GM18870 (cell line): Measurements from ENCODE around the gene CAMK2D.
"Not testable (repeated sequence)": the region's sequence is repeated elsewhere in the genome, so short reads cannot be mapped to it uniquely, and the experiment has no call there.

ENCODE experiments used
- ATAC-seq: cut with Tn5 transposase; IDR thresholded peaks from one replicate; pipeline ENCODE4 v1.9.1; 2021; ENCODE audit warnings: moderate library complexity; ENCODE audit not compliant: unreplicated experiment

The CAMK2D gene

GRCh38 chr4:113763923-113764322, 2.4 kb upstream of the CAMK2D start:
- not testable (repeated sequence) for ATAC-seq

DNA sequence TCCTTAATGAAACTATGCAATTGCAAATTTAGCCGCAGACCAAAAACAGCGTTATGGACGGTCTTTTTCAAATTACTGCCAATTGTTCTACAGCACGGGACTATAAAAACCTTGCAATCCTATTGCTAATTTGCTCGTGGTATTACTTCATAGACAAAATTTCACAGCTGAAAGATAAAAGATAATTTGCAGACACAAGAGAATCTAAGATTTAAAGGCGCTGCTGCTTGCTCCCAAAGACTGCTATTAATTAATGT, 1.4 kb upstream of the CAMK2D start:
- ATAC-seq: no peak

GRCh38 chr4:113762186-113763028, 869 bp upstream of the CAMK2D start:
- ATAC-seq: peak; percentile 80

DNA sequence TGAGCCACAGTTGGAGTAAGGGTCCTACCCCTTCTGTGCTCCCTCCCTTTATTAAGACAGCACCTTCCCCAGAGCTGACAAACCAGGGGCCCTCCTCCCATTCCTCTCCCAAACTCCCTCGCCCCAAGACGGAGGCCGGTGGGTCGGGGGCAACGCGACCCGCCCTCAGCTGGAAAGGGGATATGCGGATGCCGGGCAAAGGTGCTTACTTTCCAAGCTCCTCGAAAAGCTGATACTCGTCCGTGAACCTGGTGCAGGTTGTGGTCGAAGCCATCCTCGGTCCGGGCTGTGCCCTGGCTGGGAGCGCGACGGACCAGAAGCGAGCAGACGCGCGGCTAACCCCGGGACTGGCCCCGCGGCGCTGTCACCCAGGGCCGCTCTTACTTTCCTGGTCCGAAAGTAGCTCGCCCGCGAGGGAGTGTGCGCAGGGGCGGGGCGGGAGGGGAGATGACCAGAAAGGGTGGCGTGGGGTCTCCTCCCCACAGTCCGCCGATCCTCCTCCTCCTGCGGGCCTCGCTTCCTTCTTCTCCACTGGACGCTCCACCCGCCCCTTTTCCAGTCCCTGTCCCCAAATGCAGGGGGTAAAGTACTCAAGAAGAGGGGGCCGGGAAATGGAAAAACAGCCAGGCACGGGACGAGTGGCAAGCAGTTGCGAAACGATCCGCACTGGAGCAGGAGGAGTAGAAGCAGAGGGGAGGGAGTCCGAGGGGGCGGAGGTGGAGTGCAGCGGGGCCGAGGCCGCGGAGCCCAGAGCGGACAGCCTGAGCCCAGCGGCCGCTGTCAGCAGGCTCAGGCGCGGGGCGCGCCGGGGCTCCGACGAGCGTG, 531 bp downstream of the CAMK2D start:
- ATAC-seq: peak; percentile 1

GRCh38 chr4:113760094-113760794, 1.3 kb downstream of the CAMK2D start:
- no peak for ATAC-seq

DNA sequence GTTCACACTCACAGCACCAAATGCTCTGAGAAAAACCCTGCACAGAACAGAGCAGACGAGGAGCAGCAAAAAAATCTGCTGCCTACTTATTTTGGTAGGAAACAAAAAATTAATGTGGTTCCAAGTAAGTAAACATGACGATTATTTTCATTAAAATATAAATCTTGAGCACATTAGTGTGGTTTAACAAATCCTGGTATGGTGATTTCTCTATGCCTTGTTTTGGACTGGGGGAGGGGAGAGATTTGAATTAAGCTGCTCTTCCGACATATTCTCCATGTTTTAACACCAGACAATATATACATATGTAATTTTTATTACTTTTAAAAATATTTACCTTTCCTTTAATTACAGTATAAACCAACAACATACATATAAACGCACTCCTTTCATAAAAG, 1.8 kb downstream of the CAMK2D start:
- ATAC-seq: no peak

DNA sequence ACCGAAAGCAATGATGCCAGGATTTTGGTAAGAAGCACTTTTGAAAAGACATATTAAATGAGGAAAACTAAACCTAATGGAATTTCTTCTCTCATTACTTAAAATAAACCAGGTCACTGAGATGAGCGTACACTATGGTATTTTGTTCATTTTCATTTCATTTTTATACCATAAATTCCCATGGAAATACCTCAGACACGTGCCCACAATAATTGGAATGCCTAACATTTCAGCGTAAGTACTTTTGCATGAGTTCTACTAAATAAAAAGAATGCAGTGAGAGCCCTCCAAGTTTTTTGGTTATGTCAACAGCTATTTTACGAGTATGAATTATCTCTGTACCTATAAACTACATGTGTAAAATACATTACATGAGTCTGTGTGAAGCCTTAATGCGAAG, 3.2 kb downstream of the CAMK2D start:
- no peak for ATAC-seq

DNA sequence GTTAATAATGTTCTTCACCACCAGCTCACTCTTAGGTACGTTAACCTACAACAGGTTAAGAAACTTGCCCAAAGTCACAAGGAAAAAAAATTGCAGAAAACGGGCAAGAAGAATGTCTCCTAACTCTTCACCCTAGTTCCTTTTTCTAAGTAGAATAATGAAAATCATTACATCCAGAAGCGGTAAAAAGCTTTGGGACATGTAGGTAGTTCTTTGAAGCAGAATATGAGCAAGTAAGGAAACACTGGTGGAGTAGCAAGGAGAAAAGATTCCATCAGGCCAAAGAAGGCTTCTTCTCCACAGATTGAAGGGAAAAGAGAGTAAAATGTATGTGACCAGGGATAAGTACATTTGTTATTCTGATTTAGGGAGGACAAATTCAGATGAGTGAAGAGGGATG, 4.1 kb downstream of the CAMK2D start:
- no peak for ATAC-seq

DNA sequence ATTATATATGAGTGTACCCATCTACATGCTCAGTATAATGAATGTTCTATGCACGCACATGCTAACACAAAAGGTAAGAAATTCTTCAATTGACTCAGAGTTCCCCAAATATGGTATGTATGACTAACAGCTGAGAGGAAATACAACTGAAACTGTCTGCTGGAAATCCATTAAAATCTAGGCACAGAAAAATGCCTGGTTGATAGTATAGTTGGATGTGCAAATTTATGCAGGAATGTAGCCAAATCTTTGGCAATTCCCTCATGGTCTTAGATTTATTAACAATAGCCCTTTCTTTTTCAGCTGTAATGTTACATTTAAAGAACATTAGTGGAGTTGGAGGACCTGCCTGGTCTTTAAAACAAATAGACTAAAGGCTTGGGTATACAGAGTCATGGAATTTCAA, 5.5 kb downstream of the CAMK2D start:
- ATAC-seq: peak; percentile 95

DNA sequence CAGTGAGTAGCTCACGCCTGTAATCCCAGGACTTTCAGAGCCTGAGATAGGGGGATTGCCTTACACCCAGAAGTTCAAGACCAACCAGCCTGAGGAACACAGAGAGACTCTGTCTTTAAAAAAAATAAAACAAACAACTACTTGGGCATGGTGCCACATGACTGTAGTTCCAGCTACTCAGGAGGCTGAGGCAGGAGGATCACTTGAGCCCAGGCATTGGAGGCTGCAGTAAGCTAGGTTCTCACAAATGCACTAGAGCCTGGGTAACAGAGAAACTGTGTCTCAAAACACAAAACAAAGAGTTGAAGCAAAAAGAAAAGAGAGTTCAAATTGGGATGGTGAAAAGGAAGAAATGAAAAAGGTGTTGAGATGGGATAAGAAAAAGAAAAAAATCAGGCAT, 10.8 kb downstream of the CAMK2D start:
- ATAC-seq: no peak

GRCh38 chr4:113750296-113750695, 11.2 kb downstream of the CAMK2D start:
- ATAC-seq: no peak

GRCh38 chr4:113749178-113749577, 12.4 kb downstream of the CAMK2D start:
- no peak for ATAC-seq

DNA sequence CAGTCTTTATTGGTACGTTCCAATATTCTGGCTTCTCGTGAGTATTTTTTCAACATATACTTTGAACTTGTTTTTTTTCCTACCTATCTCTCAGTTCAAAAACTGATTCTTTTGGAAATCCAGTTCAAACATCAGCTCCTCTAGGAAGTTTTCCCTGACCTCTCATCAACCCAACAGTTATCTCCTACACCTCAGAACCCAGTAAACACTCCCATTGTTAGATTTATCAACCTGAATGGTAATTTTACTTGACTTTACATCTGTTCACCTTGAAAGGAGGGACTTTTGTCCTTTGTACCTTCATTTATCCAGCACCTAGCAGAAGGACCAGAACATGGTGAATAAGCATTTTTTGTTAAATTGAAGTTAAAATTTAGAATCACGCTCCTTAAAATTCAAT, 13.6 kb downstream of the CAMK2D start:
- ATAC-seq: no peak

GRCh38 chr4:113745711-113746110, 15.8 kb downstream of the CAMK2D start:
- ATAC-seq: no peak

GRCh38 chr4:113744667-113745240, 16.8 kb downstream of the CAMK2D start:
- ATAC-seq: no peak

GRCh38 chr4:113743690-113744089, 17.8 kb downstream of the CAMK2D start:
- ATAC-seq: no peak

GRCh38 chr4:113742643-113743042, 18.9 kb downstream of the CAMK2D start:
- no peak for ATAC-seq

- ATAC-seq: no peak
Observed at GRCh38 chr4:113741956-113742355, 19.6 kb downstream of the CAMK2D start.

- no peak for ATAC-seq
Observed at GRCh38 chr4:113740857-113741379, 20.6 kb downstream of the CAMK2D start.

GRCh38 chr4:113739197-113739596, 22.3 kb downstream of the CAMK2D start:
- no peak for ATAC-seq

- no peak for ATAC-seq
Observed at GRCh38 chr4:113738251-113738650, 23.3 kb downstream of the CAMK2D start.
